AML-193 (cell line): ENCODE data around the gene TAF3.

Experiments used
- DNase-seq, 2 experiments: peaks; one replicate each; lab custom pipeline; 2025; lab: John Stamatoyannopoulos, UW

Gene TAF3

DNA sequence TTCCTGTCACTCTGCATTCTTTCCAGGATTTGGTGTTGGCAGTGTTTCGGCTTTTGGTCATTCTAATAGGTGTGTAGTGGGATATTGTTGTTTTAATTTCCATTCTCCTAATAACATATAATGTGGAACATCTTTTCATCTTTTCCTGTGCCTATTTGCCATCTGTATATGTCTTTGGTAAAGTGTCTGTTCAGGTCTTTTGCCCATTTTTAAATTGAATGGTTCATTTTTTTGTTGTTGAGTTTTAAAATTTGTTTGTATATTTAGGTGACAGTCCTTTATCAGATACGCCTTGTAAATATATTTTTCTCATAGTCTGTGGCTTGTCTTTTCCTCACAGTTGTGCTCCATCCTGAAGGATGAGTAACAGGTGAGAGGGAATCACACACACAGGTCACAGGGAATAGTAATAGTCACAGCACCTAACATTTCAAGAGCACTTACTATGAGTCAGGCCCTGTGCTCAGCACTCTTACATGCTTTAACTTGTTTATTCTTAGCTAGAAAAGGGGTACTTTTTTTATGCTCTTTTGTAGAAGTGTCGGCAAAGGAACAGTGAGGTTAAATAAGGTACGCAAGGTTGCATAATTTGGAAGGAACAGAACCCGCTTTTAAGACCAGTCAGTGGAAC is 119.1 kb downstream of the TAF3 start:
- DNase-seq = no peak

DNA sequence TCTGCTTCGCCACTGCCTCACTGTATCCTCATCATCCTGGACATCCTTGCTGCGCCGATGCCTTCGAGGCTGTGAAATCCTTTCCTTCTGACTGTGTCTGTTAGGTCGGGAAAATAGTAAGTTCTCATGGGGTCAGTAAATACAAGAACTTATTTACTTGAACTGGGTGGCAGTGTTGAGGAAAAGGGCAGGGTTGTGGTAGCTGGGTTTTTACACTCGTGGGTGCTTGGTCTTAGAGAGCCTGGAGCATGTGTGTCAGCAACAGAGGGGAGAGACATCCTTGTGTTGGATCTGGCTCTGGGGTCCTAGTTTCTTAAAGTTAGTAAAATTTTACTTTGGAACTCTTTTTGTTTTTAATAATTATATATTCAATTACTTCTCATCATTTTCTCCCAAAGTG is 123.3 kb downstream of the TAF3 start:
- DNase-seq = no peak

- DNase-seq = no peak
These were observed 124.0 kb downstream of the TAF3 start for GRCh38 chr10:7942316-7942715.

DNA sequence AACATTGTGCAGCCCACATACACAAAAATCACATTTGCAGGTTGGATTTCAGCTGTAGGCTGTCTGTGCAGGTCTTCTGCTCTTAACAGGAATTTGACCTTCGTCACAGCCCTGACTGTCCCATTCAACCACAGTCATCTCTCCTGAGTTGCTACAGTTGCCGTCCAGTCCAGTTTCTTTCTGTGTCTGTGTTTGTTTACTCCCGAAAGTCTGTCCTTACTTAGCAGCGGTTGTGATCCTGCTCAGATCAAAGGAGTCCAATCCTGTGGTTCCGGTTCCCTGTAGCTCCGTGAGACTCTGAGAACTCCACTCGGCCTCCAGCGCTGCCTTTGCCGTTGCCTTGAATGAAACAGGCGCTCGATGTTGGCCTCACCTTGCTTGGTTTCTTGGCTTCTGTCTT is 124.6 kb downstream of the TAF3 start:
- no peak for DNase-seq

GRCh38 chr10:7944215-7944480 is 125.8 kb downstream of the TAF3 start:
- DNase-seq = no peak

DNA sequence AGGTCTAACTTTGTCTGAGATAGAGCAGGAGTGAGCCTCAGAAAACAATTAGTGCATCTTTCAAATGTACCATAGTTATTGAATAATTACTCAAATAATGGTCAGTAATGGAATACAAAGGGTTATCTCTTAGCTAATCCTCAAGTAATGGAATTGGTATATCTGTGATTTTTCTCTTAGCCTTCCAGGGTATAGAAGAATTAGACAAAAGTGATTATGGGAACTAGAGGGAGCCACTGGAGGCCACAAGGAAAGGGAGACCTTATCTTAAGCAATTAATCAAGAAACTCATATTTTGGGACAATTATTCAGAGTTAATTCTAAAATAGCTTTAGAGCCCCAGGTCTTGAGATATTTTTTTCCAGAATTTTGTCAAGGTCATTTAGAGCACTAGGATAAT is 126.2 kb downstream of the TAF3 start:
- DNase-seq = no peak

GRCh38 chr10:7945034-7945433 is 126.7 kb downstream of the TAF3 start:
- no peak for DNase-seq

DNA sequence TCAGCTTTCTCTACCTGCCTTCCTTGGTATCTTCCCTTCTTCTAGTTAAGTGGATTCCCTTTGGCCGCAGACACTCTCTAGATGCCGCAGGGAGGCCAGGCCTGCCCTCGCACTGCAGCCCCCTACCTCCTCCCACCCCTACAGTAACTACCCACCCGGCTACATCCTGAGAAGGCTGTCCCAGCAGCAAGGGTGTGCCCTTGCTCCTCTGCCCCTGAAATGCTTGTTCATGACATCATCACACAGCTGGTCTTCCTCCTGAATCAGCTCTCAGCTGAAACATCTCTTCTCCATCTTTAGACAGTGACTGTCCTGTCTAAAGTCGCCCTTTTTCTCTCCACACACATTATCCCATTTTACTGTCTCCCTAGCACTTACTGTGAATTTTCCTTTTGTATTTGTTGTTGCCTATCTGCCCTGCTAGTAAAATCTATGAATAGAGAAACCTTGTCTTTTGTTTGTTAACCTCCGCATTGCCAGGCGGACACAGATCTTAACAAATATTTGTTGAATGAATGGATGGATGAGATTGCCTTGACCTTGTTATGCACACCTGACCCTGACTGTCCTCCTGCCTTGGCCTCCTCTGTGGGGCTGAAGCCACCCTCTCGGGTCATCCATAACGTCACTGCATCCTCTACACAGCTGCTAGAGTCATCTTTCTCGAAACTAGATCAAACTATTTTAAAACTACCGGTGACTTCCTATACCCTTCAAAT is 127.3 kb downstream of the TAF3 start:
- DNase-seq = no peak

- no peak for DNase-seq
These were observed 130.2 kb downstream of the TAF3 start for GRCh38 chr10:7948371-7949000.

GRCh38 chr10:7950981-7951847 is 132.9 kb downstream of the TAF3 start:
- no peak for DNase-seq

DNA sequence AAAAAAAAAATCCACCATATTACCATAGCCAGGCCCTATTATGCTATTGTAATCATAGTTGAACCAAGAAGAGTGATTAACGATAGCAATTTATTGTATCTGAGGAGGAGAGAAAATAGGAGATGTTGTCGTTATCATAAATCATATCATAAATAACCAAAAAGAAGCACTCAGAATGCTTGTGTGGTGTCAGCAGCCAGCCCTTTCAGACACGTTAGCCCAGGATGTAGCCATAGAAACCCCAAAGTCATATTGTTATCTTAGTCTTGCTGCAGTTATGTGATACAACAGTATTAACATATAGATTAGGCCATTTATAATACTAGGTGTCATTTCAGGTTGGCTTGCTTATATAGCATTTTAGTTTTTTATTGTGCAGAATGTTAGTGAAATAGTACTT is 134.0 kb downstream of the TAF3 start:
- DNase-seq = no peak

GRCh38 chr10:7953447-7953846 is 135.1 kb downstream of the TAF3 start:
- no peak for DNase-seq

DNA sequence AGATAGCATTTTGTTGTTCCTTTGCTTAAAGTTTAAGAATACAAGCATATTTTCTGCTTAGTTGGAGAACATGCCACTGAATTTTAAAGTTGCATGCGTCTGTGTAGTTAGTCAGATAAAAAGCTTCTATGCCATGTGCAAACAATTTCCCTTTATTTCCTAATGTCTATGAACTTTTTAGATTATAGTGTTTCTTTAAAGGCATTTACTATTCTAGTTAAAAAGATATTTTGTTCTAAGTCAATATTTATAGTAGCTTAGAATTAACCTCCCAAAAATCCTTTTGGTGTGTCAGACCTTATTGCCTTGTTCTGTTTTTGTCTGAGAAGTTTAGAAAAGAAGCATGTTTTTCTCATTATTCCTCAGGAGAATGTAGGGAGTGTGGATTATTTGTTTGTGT is 137.1 kb downstream of the TAF3 start:
- DNase-seq = no peak

DNA sequence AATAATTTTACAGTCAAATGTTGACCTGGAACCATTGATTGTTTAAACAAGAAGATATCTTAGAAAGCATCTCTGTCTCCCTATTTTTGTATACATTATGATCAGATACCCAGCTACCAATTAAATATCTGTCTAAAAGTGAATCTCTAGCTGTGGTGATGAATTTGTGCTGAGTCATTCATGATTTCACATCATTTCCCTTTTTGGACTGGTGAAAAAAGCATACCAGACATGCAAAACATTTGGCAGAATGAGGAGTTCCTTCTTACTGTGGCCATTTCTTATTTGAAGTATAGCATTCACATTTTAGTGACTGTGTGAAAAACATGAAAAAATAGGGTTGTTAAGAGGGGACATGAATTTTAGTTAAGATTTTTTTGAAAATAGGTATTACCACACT is 138.2 kb downstream of the TAF3 start:
- DNase-seq = peak; percentile 77 to 85

- DNase-seq = no peak
These were observed 139.3 kb downstream of the TAF3 start for GRCh38 chr10:7957591-7957990.

DNA sequence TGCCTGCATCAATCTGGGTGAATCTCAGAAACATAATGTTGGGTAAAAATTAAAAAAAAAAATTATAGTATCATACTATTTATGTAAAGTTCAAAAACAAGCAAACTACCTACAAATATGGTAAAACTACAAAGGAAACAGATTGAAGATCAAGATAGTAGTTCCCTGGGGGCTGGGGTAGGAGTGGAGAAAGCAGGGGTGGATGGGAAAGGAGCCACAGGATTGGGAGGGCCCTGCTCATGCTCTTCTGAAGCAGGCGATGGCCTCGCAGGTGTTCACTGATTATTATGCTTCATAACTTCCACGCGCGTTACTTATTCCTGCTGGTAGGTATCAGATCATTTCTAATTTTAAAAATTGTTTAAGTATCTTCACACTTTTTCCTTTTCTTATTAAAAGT is 140.1 kb downstream of the TAF3 start:
- no peak for DNase-seq

GRCh38 chr10:7960108-7960507 is 141.8 kb downstream of the TAF3 start:
- no peak for DNase-seq

DNA sequence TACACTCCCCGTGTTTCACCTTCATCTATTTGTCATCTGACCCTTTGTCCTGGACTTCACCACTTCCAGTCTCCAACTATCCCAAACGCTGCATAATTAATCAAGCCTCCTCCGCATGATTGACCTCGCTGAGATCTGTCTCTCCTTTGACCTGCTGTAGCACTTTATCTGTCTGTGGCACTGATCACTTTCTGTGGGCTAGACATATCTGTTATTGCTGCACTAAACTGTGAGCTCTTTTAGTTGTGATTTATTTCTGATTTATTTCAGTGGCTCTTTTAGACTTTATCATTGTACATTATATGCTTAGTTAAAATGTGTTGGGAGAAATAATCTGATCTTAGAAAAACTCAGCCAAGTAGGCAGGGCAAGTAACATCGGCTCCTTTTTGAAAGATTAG is 144.3 kb downstream of the TAF3 start:
- DNase-seq = no peak

DNA sequence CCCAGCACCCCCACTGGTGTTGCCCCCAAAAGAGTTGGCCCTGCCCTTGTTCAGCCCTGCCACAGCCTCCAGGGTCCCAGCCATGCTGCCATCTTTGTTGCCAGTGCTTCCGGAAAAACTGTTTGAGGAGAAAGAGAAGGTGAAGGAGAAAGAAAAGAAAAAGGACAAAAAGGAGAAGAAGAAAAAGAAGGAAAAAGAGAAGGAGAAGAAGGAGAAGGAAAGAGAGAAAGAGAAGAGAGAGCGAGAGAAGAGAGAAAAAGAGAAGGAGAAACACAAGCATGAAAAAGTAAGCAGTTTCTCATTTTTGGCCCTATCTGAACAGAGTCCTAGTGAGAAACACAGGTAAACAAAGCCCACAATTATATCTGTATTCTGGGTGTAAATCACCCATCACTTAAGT is 147.2 kb downstream of the TAF3 start:
- no peak for DNase-seq

- no peak for DNase-seq
These were observed 148.7 kb downstream of the TAF3 start for GRCh38 chr10:7967035-7967434.

DNA sequence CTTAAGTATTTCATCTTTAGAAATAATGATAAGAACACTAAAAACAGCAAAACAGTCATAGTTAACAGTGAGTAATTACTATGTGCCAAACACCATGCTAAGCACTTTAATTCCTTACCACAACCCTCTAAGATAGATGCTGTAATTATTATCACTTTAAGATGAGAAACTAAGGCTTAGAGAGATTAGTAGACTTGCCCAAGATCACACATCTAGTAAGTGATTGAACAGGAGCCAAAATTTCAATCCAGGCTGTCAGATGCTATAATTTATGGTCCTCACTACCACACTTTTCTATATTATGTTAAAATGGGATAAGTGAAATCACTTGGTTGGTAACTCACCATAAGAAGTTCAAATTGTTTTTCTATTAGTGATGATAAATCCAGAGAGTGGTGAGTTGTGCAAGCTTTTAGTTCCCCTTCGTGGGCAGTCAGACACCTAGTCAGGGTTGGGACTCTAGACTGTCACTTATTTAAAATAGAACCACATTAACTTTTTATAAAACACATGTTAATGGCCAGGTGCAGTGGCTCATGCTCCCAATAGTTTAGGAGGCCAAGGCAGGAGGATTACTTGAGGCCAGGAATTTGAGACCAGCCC is 150.3 kb downstream of the TAF3 start:
- DNase-seq = peak; percentile 47 to 51

DNA sequence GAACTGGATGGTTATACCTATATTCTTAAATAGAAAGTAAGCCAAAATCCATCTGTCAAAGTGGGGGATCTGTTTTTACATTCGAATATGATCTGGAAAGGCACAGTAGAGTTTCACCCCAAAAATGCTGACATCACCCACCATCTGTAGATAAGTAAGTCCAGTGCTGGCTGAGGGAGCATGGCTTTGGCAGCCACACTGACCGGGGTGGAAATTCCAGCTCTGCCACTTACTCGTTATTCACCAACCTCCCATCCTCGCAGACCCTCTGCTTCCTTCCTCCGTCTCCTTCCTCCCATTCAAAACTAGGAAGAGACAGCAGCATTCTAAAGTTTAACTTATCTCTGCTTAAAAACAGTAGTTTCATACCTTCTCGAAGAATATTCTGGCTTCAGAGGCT is 151.3 kb downstream of the TAF3 start:
- no peak for DNase-seq
